Measurements from ENCODE around the gene RIC3. TPM values are rescaled to one million over a fixed set of nuclear protein-coding genes. Genes with fewer than 3 reads are reported as not detected.

Gene RIC3
- total RNA-seq, 1 experiment from 2014 or later = not detected

DNA sequence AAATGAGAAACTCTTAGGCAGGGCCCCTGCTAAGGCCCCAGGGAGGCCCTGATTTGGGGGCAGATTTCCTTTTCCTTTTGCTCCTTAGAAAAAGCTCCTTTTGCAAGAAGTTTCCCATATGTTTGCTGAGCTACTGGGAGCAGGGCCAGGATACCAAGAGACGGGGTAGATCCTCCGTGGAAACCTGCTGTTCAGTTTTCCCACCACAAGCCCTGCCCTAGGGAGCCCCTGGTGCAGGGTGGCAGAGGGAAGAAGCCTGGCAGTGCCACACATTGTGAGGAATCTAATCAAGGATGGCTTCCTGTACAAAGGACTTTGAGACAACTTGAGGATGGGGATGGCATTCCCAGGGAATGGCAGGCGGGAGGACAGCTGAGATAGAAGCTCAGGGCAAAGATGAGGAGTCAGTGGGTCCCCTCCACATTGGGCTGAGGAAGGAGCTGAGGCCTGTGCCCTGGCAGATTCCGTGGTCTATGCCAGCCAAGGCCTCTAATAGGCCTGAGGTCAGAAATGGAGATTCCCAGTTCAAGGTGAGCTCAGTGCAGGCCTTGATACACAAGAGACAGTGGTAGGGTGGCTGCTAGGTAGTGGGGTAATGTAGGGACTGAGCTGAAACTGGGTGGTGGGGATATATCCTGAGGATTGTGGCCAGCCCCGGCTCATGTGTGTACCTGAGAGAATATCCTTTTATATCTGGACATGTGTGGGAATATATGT is 72.9 kb downstream of the RIC3 start:
- ATAC-seq (no peak), DNase-seq (no peak)
- H3K27ac ChIP-seq (ENCODE audit: low read length) = no peak overlapping the region
- no peaks in the 10 kb centered on the region for H3K4me1 ChIP-seq (ENCODE audit: insufficient read depth, low read length)
- no peaks in the 10 kb centered on the region for H3K36me3 ChIP-seq (ENCODE audit: low read depth, low read length)
- H3K9ac ChIP-seq (ENCODE audit: low read length) = no peak overlapping the region
- no peaks in the 10 kb centered on the region for H3K9me2 ChIP-seq (replicated peaks; ENCODE audit: low read length)
- no peak overlapping the region for H3K4me2 ChIP-seq (ENCODE audit: low read length)
- no TSS peak for BruUV-seq (replicated peaks)
- no peak overlapping the region for H3K4me3 ChIP-seq (ENCODE audit: low read length)
- H2AFZ ChIP-seq (ENCODE audit: low read length) = no peak overlapping the region
- no peaks in the 10 kb centered on the region for H4K20me1 ChIP-seq (ENCODE audit: low read length)
- no peaks in the 10 kb centered on the region for H3K79me2 ChIP-seq (ENCODE audit: low read length)
- intact Hi-C loops (cut with micrococcal nuclease) = no loop called here
- CTCF ChIA-PET = no interaction called here
- TF ChIP-seq, protein P1, sequence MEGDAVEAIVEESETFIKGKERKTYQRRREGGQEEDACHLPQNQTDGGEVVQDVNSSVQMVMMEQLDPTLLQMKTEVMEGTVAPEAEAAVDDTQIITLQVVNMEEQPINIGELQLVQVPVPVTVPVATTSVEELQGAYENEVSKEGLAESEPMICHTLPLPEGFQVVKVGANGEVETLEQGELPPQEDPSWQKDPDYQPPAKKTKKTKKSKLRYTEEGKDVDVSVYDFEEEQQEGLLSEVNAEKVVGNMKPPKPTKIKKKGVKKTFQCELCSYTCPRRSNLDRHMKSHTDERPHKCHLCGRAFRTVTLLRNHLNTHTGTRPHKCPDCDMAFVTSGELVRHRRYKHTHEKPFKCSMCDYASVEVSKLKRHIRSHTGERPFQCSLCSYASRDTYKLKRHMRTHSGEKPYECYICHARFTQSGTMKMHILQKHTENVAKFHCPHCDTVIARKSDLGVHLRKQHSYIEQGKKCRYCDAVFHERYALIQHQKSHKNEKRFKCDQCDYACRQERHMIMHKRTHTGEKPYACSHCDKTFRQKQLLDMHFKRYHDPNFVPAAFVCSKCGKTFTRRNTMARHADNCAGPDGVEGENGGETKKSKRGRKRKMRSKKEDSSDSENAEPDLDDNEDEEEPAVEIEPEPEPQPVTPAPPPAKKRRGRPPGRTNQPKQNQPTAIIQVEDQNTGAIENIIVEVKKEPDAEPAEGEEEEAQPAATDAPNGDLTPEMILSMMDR (conservative IDR thresholded peaks at IDR 0.05; ENCODE audit: low read depth, low read length) = no peak
- TF ChIP-seq EZH2 (IDR thresholded peaks at IDR 0.05; ENCODE audit: low read length, unreplicated experiment) (no peak), EZH2phosphoT487 (IDR thresholded peaks at IDR 0.05; ENCODE audit: borderline replicate concordance, low read length) (no peak)
- no peaks in the 10 kb centered on the region for H3K9me3 ChIP-seq (ENCODE audit: low read length)
- H3K27me3 ChIP-seq (ENCODE audit: low read length) = no peaks in the 10 kb centered on the region
- POLR2A ChIA-PET (ENCODE audit: unreplicated experiment) = no interaction called here
- no peaks in the 10 kb centered on the region for H3F3A ChIP-seq (ENCODE audit: low read length, unreplicated experiment)

DNA sequence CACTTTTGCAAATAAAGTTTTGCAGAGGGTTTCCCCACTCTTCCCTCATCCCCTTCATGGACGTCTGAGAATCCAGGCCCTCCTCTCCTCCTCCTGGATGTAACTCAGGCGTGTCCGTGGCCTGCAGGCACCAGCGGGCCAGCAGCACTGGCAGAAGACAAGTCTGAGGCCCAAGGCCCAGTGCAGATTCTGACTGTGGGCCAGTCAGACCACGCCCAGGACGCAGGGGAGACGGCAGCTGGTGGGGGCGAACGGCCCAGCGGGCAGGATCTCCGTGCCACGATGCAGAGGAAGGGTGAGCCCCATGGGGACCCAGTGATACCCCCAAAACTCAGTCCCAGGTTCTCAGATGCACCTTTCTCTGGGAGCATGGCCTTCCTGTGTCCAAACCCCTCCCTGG is 73.5 kb downstream of the RIC3 start:
- ChIA-PET POLR2A (ENCODE audit: unreplicated experiment) (no interaction called here), CTCF (no interaction called here)
- H3K9me2 ChIP-seq (replicated peaks; ENCODE audit: low read length) = no peaks in the 10 kb centered on the region
- H3K4me1 ChIP-seq (ENCODE audit: insufficient read depth, low read length) = no peaks in the 10 kb centered on the region
- H3K9ac ChIP-seq (ENCODE audit: low read length) = no peak overlapping the region
- H3K4me3 ChIP-seq (ENCODE audit: low read length) = no peak overlapping the region
- no peaks in the 10 kb centered on the region for H3K9me3 ChIP-seq (ENCODE audit: low read length)
- H3K27me3 ChIP-seq (ENCODE audit: low read length) = no peaks in the 10 kb centered on the region
- intact Hi-C loops (cut with micrococcal nuclease) = no loop called here
- H4K20me1 ChIP-seq (ENCODE audit: low read length) = no peaks in the 10 kb centered on the region
- DNase-seq (no peak), ATAC-seq (no peak)
- no peaks in the 10 kb centered on the region for H3K36me3 ChIP-seq (ENCODE audit: low read depth, low read length)
- no peak overlapping the region for H3K27ac ChIP-seq (ENCODE audit: low read length)
- H3F3A ChIP-seq (ENCODE audit: low read length, unreplicated experiment) = no peaks in the 10 kb centered on the region
- TF ChIP-seq EZH2 (IDR thresholded peaks at IDR 0.05; ENCODE audit: low read length, unreplicated experiment) (no peak), EZH2phosphoT487 (IDR thresholded peaks at IDR 0.05; ENCODE audit: borderline replicate concordance, low read length) (no peak)
- TF ChIP-seq, protein P1 (conservative IDR thresholded peaks at IDR 0.05; ENCODE audit: low read depth, low read length) = no peak
- H2AFZ ChIP-seq (ENCODE audit: low read length) = no peak overlapping the region
- no peak overlapping the region for H3K4me2 ChIP-seq (ENCODE audit: low read length)
- H3K79me2 ChIP-seq (ENCODE audit: low read length) = no peaks in the 10 kb centered on the region
- BruUV-seq (replicated peaks) = no TSS peak

DNA sequence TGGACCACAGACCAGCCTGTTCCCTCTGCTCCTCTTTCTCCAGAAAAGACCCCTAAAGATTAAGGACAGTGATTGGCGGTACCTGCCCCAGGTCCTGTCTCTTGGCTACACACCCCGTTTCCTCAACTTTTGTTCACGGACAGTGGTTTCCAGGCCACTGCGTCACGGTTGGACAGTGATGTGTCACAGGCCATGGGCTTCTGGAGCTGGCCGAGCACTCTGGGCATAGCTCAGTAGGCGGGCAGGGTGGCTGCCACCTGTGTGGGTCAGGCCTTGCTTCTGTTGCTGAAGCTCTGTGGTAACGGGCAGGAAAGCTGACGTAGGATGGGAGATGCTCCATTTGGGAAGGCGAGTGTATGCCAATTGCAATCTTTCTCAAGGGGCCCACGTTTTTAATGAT is 74.2 kb downstream of the RIC3 start:
- TF ChIP-seq EZH2 (IDR thresholded peaks at IDR 0.05; ENCODE audit: low read length, unreplicated experiment) = no peak
- no peak for TF ChIP-seq EZH2phosphoT487 (IDR thresholded peaks at IDR 0.05; ENCODE audit: borderline replicate concordance, low read length)
- TF ChIP-seq, protein P1 (conservative IDR thresholded peaks at IDR 0.05; ENCODE audit: low read depth, low read length) = no peak
- no peaks in the 10 kb centered on the region for H4K20me1 ChIP-seq (ENCODE audit: low read length)
- H3K9ac ChIP-seq (ENCODE audit: low read length) = no peak overlapping the region
- no peaks in the 10 kb centered on the region for H3F3A ChIP-seq (ENCODE audit: low read length, unreplicated experiment)
- no peaks in the 10 kb centered on the region for H3K27me3 ChIP-seq (ENCODE audit: low read length)
- no peak overlapping the region for H2AFZ ChIP-seq (ENCODE audit: low read length)
- no peak overlapping the region for H3K4me3 ChIP-seq (ENCODE audit: low read length)
- no peak overlapping the region for H3K27ac ChIP-seq (ENCODE audit: low read length)
- ChIA-PET CTCF (no interaction called here), POLR2A (ENCODE audit: unreplicated experiment) (no interaction called here)
- no peak overlapping the region for H3K4me2 ChIP-seq (ENCODE audit: low read length)
- BruUV-seq (replicated peaks) = no TSS peak
- H3K79me2 ChIP-seq (ENCODE audit: low read length) = no peaks in the 10 kb centered on the region
- no peaks in the 10 kb centered on the region for H3K9me3 ChIP-seq (ENCODE audit: low read length)
- ATAC-seq (no peak), DNase-seq (no peak)
- no peaks in the 10 kb centered on the region for H3K36me3 ChIP-seq (ENCODE audit: low read depth, low read length)
- H3K4me1 ChIP-seq (ENCODE audit: insufficient read depth, low read length) = no peaks in the 10 kb centered on the region
- intact Hi-C loops (cut with micrococcal nuclease) = no loop called here
- no peaks in the 10 kb centered on the region for H3K9me2 ChIP-seq (replicated peaks; ENCODE audit: low read length)
